Fibroblast of skin of right quadriceps (primary cell): ENCODE data around the gene CYP2J2.
A peak's percentile ranks its signal among the peaks of the same experiment; 100 is the strongest.
"Not testable (repeated sequence)": the region's sequence is repeated elsewhere in the genome, so short reads cannot be mapped to it uniquely, and the experiment has no call there.

Source experiments
- DNase-seq: peaks from one replicate; pipeline ENCODE4 v3.0.0-alpha.2; 2013

Gene CYP2J2

GRCh38 chr1:59926381-59927123, at the start of gene CYP2J2:
TSS of gene CYP2J2 (minus strand) at chr1:59926773. CDS start at chr1:59926746, 27 bp downstream.
- DNase-seq, result peak; percentile 25

GRCh38 chr1:59973719-59974118, 47.1 kb upstream of the CYP2J2 start:
- no peak for DNase-seq

GRCh38 chr1:59972216-59972927, 45.8 kb upstream of the CYP2J2 start:
- DNase-seq, result peak; percentile 44

GRCh38 chr1:59971464-59971911, 44.9 kb upstream of the CYP2J2 start:
- DNase-seq, result peak; percentile 56

GRCh38 chr1:59969542-59970175, 43.1 kb upstream of the CYP2J2 start:
- DNase-seq, result not testable (repeated sequence)

- DNase-seq, result not testable (repeated sequence)
Observed at GRCh38 chr1:59968746-59969145, 42.2 kb upstream of the CYP2J2 start.

GRCh38 chr1:59967780-59968179, 41.2 kb upstream of the CYP2J2 start:
- DNase-seq, result no peak

GRCh38 chr1:59967141-59967697, 40.6 kb upstream of the CYP2J2 start:
- peak; percentile 67 for DNase-seq

GRCh38 chr1:59952065-59952464, 25.5 kb upstream of the CYP2J2 start:
- peak; percentile 30 for DNase-seq

GRCh38 chr1:59949648-59950047, 23.1 kb upstream of the CYP2J2 start:
- no peak for DNase-seq

- no peak for DNase-seq
Observed at GRCh38 chr1:59948990-59949389, 22.4 kb upstream of the CYP2J2 start.

- peak; percentile 55 for DNase-seq
Observed at GRCh38 chr1:59947047-59947938, 20.7 kb upstream of the CYP2J2 start.

- no peak for DNase-seq
Observed at GRCh38 chr1:59945790-59946189, 19.2 kb upstream of the CYP2J2 start.

GRCh38 chr1:59939393-59939792, 12.8 kb upstream of the CYP2J2 start:
- no peak for DNase-seq

GRCh38 chr1:59937636-59938210, 11.2 kb upstream of the CYP2J2 start:
- no peak for DNase-seq

GRCh38 chr1:59936358-59936821, 9.8 kb upstream of the CYP2J2 start:
- no peak for DNase-seq

- DNase-seq, result no peak
Observed at GRCh38 chr1:59928996-59929395, 2.4 kb upstream of the CYP2J2 start.

- DNase-seq, result no peak
Observed at GRCh38 chr1:59927213-59927612, 640 bp upstream of the CYP2J2 start.

GRCh38 chr1:59924653-59925052, 1.9 kb downstream of the CYP2J2 start:
- no peak for DNase-seq

- not testable (repeated sequence) for DNase-seq
Observed at GRCh38 chr1:59921258-59921899, 5.2 kb downstream of the CYP2J2 start.

GRCh38 chr1:59919746-59920145, 6.8 kb downstream of the CYP2J2 start:
- DNase-seq, result no peak
